Uterus (tissue), 4 donors: ENCODE data around the gene SOCS4. TPM values are rescaled to one million over a fixed set of nuclear protein-coding genes. Genes with fewer than 3 reads are reported as not detected.
"Not testable (repeated sequence)": the region's sequence is repeated elsewhere in the genome, so short reads cannot be mapped to it uniquely, and the experiment has no call there.

Source experiments
- DNase-seq, 2 donors: peaks; one replicate each; pipeline ENCODE4 v3.0.0-alpha.2; 2019 to 2020
- H3K27ac ChIP-seq, 2 donors: fragments of 200-600 bp; sonication (generic); 1 replicate in 1 of 2; 2 replicates in 1 of 2; pipeline ENCODE4 v1.5.1; 2016 to 2018
- H3K27me3 ChIP-seq, 2 donors: fragments of 200-600 bp; sonication (generic); one replicate each; pipeline ENCODE4 v1.5.1; 2018 to 2019; ENCODE audit warnings: control low read depth in 1 of 2
- H3K36me3 ChIP-seq, 2 donors: fragments of 200-600 bp; sonication (generic); one replicate each; pipeline ENCODE4 v1.5.1; 2019; ENCODE audit warnings: control low read depth in 1 of 2
- H3K4me1 ChIP-seq, 2 donors: fragments of 200-600 bp; sonication (generic); one replicate each; pipeline ENCODE4 v1.5.1; 2018 to 2019; ENCODE audit warnings: control low read depth in 1 of 2
- H3K4me3 ChIP-seq, 2 donors: fragments of 200-600 bp; sonication (generic); 1 replicate in 1 of 2; 2 replicates in 1 of 2; pipeline ENCODE4 v1.5.1; 2018 to 2019; ENCODE audit warnings: mild to moderate bottlenecking in 1 of 2
- H3K9me3 ChIP-seq, 2 donors: fragments of 200-600 bp; sonication (generic); one replicate each; pipeline ENCODE4 v1.5.1; 2019; ENCODE audit warnings: control low read depth in 1 of 2
- POLR2A ChIP-seq, 2 donors: fragments of 450-650 bp; IDR thresholded peaks; one replicate each; pipeline ENCODE4 v1.6.1; 2016; ENCODE audit warnings: antibody characterized with exemption in 2 of 2, mild to moderate bottlenecking in 1 of 2, moderate library complexity in 1 of 2
- intact Hi-C: fragments of 100-400 bp; cut with DNase I; formaldehyde crosslinking; loops from one replicate; pipeline ENCODE4 v1.15.1; 2023; ENCODE audit warnings: low total_unique reads
- total RNA-seq, 4 donors: library from RNA; depleted of rRNA in 3 of 4; stranded (reverse); fragments of >200 nt in 3 of 4; gene quantifications; one replicate each; pipeline versions ENCODE4 v1.1.0 to v1.2.4, GENCODE V29; 2014 to 2023
- TF ChIP-seq, protein P1 (sequence below), 4 experiments: fragments of 200-600 bp in 2 of 4; fragments of 450-650 bp in 2 of 4; sonication (generic) in 2 of 4; IDR thresholded peaks; one replicate each; pipeline ENCODE4 v1.5.1; 2016 to 2019; ENCODE audit warnings: antibody characterized with exemption in 4 of 4, mild to moderate bottlenecking in 2 of 4, moderate library complexity in 1 of 4
- donor health status: DM: yes; HTN: yes; CAD: no.

Gene SOCS4
- total RNA-seq, 4 donors from 2014 or later: 10.2 to 36.4 (median 22.4) TPM

DNA sequence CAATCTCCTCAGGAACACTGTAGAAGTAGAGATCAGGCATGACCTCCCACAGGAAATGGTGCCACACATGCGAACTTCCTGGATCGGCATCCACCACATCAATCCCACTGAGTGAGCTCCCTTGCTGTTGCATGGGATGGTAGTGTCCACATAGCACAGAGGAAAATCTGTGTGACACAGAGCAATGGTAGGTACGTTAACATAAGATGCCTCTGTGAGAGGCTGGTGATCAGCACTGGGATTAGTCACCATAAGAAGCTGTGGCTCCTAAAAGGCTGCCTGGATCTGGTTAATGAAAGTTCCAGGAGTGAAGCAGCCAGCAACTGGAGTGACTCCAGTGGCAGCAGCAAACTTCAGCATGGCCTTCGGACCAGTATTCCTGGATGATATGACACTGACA, 22.0 kb upstream of the SOCS4 start:
- Histone ChIP-seq H3K4me3 (no peak overlapping the region), H3K27ac (no peak overlapping the region), H3K9me3 (no peaks in the 10 kb centered on the region), H3K36me3 (no peaks in the 10 kb centered on the region), H3K4me1 (no peaks in the 10 kb centered on the region), H3K27me3 (no peaks in the 10 kb centered on the region)
- DNase-seq: no peak
- TF ChIP-seq, protein P1, sequence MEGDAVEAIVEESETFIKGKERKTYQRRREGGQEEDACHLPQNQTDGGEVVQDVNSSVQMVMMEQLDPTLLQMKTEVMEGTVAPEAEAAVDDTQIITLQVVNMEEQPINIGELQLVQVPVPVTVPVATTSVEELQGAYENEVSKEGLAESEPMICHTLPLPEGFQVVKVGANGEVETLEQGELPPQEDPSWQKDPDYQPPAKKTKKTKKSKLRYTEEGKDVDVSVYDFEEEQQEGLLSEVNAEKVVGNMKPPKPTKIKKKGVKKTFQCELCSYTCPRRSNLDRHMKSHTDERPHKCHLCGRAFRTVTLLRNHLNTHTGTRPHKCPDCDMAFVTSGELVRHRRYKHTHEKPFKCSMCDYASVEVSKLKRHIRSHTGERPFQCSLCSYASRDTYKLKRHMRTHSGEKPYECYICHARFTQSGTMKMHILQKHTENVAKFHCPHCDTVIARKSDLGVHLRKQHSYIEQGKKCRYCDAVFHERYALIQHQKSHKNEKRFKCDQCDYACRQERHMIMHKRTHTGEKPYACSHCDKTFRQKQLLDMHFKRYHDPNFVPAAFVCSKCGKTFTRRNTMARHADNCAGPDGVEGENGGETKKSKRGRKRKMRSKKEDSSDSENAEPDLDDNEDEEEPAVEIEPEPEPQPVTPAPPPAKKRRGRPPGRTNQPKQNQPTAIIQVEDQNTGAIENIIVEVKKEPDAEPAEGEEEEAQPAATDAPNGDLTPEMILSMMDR (IDR thresholded peaks at IDR 0.05): no peak
- no peak for TF ChIP-seq POLR2A (IDR thresholded peaks at IDR 0.05)
- intact Hi-C loops: no loop called here

DNA sequence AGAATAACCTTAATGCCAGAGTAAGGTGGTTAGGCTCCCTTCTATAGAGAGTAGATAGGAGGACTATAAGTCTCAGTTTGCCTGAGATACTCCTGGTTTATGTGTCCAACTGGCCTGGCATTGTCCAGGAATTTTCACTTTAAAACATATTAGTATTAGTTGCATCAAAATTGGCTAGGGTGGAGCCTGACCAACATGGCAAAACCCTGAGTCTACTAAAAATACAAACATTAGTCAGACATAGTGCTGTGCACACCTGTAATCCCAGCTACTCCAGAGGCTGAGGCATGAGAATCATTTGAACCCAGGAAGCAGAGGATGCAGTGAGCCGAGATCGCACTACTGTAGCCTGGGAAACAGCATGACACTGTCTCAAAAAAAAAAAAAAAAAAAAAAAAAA, 12.0 kb upstream of the SOCS4 start:
- intact Hi-C loops: no loop called here
- no peak overlapping the region for H3K4me3 ChIP-seq

DNA sequence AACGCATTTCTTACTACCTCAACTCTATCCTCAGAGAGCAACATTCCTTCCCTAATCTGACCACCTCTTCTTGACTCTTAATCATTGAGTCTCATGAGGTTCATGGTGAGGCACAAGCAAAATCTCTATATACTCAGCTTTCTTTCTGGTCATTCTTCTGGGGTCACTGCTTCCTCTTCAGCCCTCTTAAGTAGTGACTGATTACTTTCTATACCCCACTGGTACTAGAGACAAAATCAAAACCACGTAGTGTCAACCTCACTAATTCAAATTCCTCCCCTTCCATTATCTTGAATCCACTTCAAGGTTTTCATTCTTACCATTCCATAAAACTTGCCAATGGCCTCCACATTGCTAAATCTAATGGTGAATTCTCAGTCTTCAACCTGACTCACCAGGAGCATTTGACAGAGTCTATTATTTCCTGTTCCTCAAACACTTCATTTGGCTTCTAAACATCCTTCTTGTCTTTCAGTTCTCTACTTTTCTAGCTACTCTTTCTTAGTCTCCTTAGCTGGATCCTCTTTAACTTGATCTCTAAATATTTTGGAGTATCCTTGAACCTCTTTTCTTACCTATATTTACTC, 7.0 kb upstream of the SOCS4 start:
- Histone ChIP-seq H3K9me3 (no peaks in the 10 kb centered on the region), H3K27me3 (no peaks in the 10 kb centered on the region), H3K36me3 (no peaks in the 10 kb centered on the region), H3K4me1 (no peaks in the 10 kb centered on the region), H3K27ac (no peak overlapping the region), H3K4me3 (no peak overlapping the region)
- TF ChIP-seq, protein P1 (IDR thresholded peaks at IDR 0.05): no peak
- TF ChIP-seq POLR2A (IDR thresholded peaks at IDR 0.05): no peak
- intact Hi-C loops: no loop called here
- no peak for DNase-seq

More for the DNA sequence above, 12.0 kb upstream of the SOCS4 start:
- no peak for DNase-seq
- Histone ChIP-seq H3K4me1 (no peaks in the 10 kb centered on the region), H3K9me3 (no peaks in the 10 kb centered on the region), H3K27me3 (no peaks in the 10 kb centered on the region), H3K36me3 (no peaks in the 10 kb centered on the region), H3K27ac (no peak overlapping the region)
- TF ChIP-seq POLR2A (IDR thresholded peaks at IDR 0.05): no peak
- TF ChIP-seq, protein P1 (IDR thresholded peaks at IDR 0.05): no peak

DNA sequence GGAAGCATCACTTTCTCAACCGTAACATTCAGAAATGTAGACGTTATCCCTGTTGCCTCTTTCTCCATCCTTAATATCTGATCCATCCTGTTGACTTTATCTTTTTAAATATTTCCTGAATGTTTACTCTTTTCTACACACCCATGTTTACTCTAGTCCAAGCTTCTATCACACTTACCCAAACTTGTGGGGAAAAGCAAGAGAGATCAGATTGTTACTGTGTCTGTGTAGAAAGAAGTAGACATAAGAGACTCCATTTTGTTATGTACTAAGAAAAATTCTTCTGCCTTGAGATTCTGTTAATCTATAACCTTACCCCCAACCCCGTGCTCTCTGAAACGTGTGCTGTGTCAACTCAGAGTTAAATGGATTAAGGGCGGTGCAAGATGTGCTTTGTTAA, 2.7 kb upstream of the SOCS4 start:
- intact Hi-C loops, H3K36me3 ChIP-seq, H3K27ac ChIP-seq, H3K4me3 ChIP-seq, DNase-seq, H3K9me3 ChIP-seq, H3K27me3 ChIP-seq: not testable (repeated sequence)
- H3K4me1 ChIP-seq: peaks cover 3 to 13% of the 10 kb centered on the region in 2 donors

DNA sequence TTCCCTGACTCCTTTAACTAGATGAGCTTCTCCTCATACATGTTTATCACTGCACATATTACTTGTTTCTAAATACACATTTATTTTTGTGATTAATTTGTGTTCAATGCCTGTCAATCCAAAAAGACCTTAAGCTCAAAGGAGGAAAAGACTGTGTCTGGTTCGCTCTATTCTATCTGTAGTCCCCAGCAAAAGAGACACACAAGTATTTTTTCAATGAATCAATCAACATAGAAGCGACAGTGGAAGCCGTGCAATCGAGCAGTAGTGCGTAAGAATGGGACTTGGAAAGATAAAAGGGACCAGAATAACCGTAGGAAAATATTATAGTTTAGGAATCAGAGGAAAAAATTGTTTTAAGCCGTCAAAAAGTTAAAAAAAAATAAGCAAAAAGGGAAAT, 1.1 kb upstream of the SOCS4 start:
- no peak for DNase-seq
- no peaks in the 10 kb centered on the region for H3K27me3 ChIP-seq
- no peaks in the 10 kb centered on the region for H3K9me3 ChIP-seq
- H3K27ac ChIP-seq: peak overlapping the region; percentile 72 to 84
- H3K4me3 ChIP-seq: peak overlapping the region in 1 of 2 donors; percentile 60
- intact Hi-C loops: no loop called here
- H3K4me1 ChIP-seq: peaks cover 3 to 13% of the 10 kb centered on the region in 2 donors
- TF ChIP-seq, protein P1 (IDR thresholded peaks at IDR 0.05): no peak
- no peak for TF ChIP-seq POLR2A (IDR thresholded peaks at IDR 0.05)
- no peaks in the 10 kb centered on the region for H3K36me3 ChIP-seq

DNA sequence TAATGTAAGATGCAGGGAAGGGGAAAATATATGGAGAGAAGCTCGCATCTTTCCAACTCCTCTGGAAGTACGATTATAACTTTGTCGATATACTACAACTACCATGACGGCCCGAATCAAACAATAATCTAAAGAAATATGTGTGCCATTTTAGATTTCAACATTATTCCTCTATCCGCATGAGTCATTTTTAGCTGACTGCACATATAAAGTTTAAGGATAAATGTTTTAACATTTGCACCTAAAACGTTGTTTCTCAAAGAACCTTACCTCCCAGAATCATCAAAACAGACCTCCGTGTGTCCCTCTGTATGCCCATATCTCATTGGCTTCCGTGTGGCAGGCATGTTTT, 619 bp upstream of the SOCS4 start:
- TF ChIP-seq POLR2A (IDR thresholded peaks at IDR 0.05): no peak
- TF ChIP-seq, protein P1 (IDR thresholded peaks at IDR 0.05): no peak

More for the DNA sequence above, 619 bp upstream of the SOCS4 start:
- DNase-seq: no peak
- Histone ChIP-seq H3K4me1 (peaks cover 3 to 13% of the 10 kb centered on the region in 2 donors), H3K4me3 (peak overlapping the region; percentile 59 to 60), H3K36me3 (no peaks in the 10 kb centered on the region), H3K27me3 (no peaks in the 10 kb centered on the region), H3K9me3 (no peaks in the 10 kb centered on the region), H3K27ac (peak overlapping the region; percentile 72 to 84)
- intact Hi-C loops: no loop called here
